Activated T-helper 17 cell treated with anti-CD3 and anti-CD28 coated beads, Interleukin-2, amount 50 U/mL, for 72 hours (primary cell): Measurements from ENCODE around the gene ADAMTS8. TPM values are rescaled to one million over a fixed set of nuclear protein-coding genes. Genes with fewer than 3 reads are reported as not detected.

ENCODE experiments used
- ATAC-seq: fragments of 150-1000 bp; cut with Tn5 transposase; replicated peaks from 2 replicates; pipeline ENCODE4 v1.10.0; 2021; ENCODE audit warnings: mild to moderate bottlenecking, moderate library complexity
- H3K27ac Mint-ChIP-seq: one replicate; pipeline ENCODE4 v1.8.0; 2022; ENCODE audit warnings: mixed read lengths
- H3K27me3 Mint-ChIP-seq: one replicate; pipeline ENCODE4 v1.8.0; 2022; ENCODE audit warnings: mixed read lengths
- H3K36me3 Mint-ChIP-seq: one replicate; pipeline ENCODE4 v1.8.0; 2022; ENCODE audit warnings: low read depth, mild to moderate bottlenecking, mixed read lengths
- H3K4me1 Mint-ChIP-seq: one replicate; pipeline ENCODE4 v1.8.0; 2022; ENCODE audit warnings: mixed read lengths
- H3K4me3 Mint-ChIP-seq: one replicate; pipeline ENCODE4 v1.8.0; 2022; ENCODE audit warnings: mild to moderate bottlenecking, mixed read lengths
- H3K9me3 Mint-ChIP-seq: one replicate; pipeline ENCODE4 v1.8.0; 2022; ENCODE audit warnings: mixed read lengths
- total RNA-seq, 2 donors: library from RNA; stranded (reverse); gene quantifications; one replicate each; pipeline ENCODE4 v1.2.3, GENCODE V29; 2022

ADAMTS8 gene
- total RNA-seq, 2 donors from 2014 or later = not detected

DNA sequence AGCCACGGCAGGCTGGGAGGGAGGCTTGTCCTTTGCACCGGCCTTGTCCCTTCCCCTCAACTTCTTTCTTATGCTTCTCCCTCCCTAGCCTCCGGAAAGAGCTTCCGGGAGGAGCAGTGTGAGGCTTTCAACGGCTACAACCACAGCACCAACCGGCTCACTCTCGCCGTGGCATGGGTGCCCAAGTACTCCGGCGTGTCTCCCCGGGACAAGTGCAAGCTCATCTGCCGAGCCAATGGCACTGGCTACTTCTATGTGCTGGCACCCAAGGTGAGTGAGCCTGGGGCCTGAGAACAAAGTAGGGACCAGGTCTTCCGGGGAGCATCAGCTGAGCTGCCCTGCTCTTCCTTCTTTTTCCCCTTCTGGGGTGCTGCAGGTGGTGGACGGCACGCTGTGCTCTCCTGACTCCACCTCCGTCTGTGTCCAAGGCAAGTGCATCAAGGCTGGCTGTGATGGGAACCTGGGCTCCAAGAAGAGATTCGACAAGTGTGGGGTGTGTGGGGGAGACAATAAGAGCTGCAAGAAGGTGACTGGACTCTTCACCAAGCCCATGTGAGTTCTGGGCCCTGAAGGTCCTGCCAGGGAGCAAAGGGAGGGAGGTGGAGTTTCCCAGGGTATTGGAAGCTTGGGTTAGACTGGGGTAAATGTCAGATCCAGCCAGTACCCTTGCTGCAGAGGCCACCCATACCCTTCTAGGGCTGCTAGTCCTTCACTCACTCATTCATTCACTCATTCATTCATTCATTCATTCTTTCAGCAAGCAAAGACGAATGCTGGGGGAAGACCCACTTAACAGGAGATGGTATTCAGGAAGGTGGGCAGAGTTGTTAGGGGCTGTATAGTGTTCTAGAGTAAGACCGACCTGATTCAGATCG, 42.7 kb upstream of the ADAMTS8 start:
- Mint-ChIP-seq H3K27ac (no peak overlapping the region), H3K27me3 (no peaks in the 10 kb centered on the region), H3K9me3 (no peaks in the 10 kb centered on the region), H3K4me3 (no peak overlapping the region), H3K4me1 (no peaks in the 10 kb centered on the region), H3K36me3 (no peaks in the 10 kb centered on the region)
- no peak for ATAC-seq

DNA sequence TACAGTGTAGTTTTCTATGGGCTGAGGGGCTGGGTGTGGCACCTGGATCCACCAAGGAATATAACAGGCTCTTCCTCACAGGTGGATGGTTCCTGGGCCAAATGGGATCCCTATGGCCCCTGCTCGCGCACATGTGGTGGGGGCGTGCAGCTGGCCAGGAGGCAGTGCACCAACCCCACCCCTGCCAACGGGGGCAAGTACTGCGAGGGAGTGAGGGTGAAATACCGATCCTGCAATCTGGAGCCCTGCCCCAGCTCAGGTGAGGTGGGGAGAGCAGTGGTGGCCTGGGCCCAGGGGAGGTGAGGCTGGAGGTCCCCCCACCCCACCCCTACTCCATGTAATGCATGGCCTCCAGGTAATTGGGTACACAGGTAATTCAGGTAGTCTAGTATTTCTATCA, 40.8 kb upstream of the ADAMTS8 start:
- no peak for ATAC-seq
- Mint-ChIP-seq H3K9me3 (no peaks in the 10 kb centered on the region), H3K27me3 (no peaks in the 10 kb centered on the region), H3K4me3 (no peak overlapping the region), H3K4me1 (no peaks in the 10 kb centered on the region), H3K27ac (no peak overlapping the region), H3K36me3 (no peaks in the 10 kb centered on the region)

DNA sequence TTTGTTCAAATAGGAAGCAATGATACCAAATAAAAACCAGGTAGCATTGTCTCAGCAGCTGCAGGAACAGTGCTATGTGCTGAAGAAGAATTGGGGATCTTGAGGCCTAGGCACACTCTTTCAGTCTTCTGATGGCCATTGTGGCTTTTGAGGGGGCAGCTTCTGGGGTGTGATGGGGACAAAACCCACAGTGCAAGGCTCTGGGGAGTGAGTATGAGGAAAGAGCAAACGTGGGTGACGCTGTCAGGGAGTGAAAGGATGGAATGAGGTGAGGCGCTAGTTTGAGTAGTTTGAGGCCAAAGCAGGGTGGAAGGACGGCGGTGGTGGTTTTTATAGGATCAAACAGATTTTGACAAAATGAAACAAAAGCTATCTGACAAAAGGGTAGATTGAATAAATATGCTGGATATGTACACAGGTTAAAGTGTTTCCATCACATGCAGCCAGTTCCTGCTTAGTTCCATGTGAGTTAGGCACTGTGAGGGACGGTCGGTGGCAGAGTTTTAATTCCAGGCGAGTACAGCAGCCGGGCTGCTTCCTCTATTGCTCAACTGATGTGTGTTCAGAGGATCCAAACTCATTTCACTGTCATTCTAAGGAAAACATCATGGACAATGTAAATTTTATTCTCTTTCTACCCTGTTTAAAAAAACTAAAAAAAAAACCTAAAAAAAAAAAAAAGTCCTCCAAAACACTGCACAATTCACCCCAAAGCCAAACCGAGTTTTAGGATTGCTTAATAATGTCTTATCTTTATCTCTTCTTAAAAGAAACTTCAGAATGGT, 38.9 kb upstream of the ADAMTS8 start:
- no peak overlapping the region for H3K4me3 Mint-ChIP-seq
- H3K27ac Mint-ChIP-seq = no peak overlapping the region
- H3K9me3 Mint-ChIP-seq = no peaks in the 10 kb centered on the region
- no peaks in the 10 kb centered on the region for H3K36me3 Mint-ChIP-seq
- no peaks in the 10 kb centered on the region for H3K4me1 Mint-ChIP-seq
- peaks cover 4% of the 10 kb centered on the region for H3K27me3 Mint-ChIP-seq
- no peak for ATAC-seq

DNA sequence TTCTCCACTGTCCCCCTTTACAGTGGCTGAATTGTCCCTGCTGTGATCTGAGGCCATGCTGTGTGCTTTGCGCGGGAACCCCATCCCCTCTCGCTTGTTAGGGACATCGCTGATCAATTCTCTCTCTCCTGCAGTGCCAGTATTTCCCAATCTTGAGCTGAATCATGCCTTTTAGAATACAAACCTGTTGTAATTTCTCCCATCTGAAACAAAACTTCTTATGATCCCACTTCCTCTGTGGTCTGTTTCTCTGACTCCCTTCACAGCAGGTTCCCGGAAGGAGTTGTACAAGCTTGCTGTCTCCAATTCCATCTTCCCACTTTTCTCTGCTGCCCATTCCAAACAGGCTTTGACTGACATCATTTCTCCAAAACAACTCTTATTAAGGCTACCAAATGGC, 36.9 kb upstream of the ADAMTS8 start:
- Mint-ChIP-seq H3K4me1 (no peaks in the 10 kb centered on the region), H3K36me3 (no peaks in the 10 kb centered on the region), H3K27me3 (peaks cover 7% of the 10 kb centered on the region), H3K9me3 (no peaks in the 10 kb centered on the region), H3K27ac (no peak overlapping the region), H3K4me3 (no peak overlapping the region)
- no peak for ATAC-seq

DNA sequence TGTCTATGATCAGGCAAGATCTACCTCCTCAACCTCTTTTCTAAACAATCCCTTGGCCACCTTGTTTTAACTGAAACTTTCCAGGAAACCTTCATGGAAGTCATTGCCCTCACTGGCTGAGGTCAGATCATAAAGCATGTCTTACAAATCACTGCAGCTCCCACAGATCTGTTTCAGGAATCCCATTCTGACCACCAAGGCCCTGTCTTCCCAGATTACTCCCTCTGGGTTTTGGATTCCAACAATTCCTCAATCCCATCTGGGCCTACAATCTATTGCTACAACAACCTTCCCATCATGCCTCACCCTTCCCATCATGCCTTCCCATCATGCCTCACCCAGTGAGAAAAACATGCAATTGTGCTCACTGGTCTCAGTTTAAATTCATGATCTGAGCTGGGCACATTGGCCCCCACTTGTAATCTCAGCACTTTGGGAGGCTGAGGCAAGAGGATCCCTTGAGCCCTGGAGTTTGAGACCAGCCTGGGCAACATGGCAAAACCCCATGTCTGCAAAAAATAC, 35.9 kb upstream of the ADAMTS8 start:
- no peaks in the 10 kb centered on the region for H3K4me1 Mint-ChIP-seq
- no peak overlapping the region for H3K27ac Mint-ChIP-seq
- no peak overlapping the region for H3K4me3 Mint-ChIP-seq
- H3K36me3 Mint-ChIP-seq = no peaks in the 10 kb centered on the region
- ATAC-seq = no peak
- H3K9me3 Mint-ChIP-seq = no peaks in the 10 kb centered on the region
- H3K27me3 Mint-ChIP-seq = peaks cover 10% of the 10 kb centered on the region

DNA sequence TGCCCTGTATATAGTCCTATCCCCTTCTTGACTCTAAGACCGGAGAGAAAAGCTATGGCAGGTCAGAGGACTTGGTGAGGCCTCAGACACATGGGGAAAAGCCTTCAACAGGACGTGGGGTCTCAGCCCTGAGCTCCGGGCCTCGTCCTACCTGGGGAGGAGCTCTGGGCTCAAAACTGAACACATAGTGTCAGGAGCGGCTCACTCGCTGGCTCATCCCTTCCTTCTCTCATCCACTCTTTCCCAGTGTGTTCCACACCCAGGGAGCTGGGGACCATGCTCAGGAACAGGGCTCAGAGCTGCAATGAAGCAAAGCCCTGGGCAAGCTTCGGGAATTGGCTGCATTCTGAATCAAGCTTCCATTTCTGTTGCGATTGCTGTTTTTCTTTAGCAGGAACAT, 34.5 kb upstream of the ADAMTS8 start:
- H3K4me1 Mint-ChIP-seq = no peaks in the 10 kb centered on the region
- ATAC-seq = no peak
- peaks cover 10% of the 10 kb centered on the region for H3K27me3 Mint-ChIP-seq
- H3K9me3 Mint-ChIP-seq = no peaks in the 10 kb centered on the region
- no peaks in the 10 kb centered on the region for H3K36me3 Mint-ChIP-seq
- no peak overlapping the region for H3K4me3 Mint-ChIP-seq
- no peak overlapping the region for H3K27ac Mint-ChIP-seq

DNA sequence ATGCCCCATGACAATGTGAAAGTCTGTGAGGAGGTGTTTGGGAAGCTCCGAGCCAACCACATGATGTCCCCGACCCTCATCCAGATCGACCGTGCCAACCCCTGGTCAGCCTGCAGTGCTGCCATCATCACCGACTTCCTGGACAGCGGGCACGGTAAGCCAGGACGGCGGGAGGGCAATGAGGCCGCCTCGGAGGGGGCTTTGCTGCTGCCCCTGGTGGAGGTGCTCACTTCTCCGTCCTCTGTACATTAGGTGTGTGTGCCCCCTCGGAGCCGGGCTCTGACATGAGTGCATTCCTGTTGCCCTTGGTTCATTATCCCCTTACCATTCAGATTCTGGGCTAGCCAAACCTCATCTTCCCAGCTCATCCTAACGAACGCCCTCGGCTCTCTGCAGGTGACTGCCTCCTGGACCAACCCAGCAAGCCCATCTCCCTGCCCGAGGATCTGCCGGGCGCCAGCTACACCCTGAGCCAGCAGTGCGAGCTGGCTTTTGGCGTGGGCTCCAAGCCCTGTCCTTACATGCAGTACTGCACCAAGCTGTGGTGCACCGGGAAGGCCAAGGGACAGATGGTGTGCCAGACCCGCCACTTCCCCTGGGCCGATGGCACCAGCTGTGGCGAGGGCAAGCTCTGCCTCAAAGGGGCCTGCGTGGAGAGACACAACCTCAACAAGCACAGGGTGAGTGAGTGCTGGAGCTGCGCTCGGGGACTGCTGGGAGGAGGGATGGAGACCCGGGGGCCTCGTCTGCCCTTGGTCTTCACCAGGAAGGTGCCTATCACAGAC, 33.9 kb upstream of the ADAMTS8 start:
- Mint-ChIP-seq H3K27ac (no peak overlapping the region), H3K4me1 (no peaks in the 10 kb centered on the region), H3K4me3 (no peak overlapping the region), H3K9me3 (no peaks in the 10 kb centered on the region), H3K36me3 (no peaks in the 10 kb centered on the region), H3K27me3 (peaks cover 10% of the 10 kb centered on the region)
- no peak for ATAC-seq

DNA sequence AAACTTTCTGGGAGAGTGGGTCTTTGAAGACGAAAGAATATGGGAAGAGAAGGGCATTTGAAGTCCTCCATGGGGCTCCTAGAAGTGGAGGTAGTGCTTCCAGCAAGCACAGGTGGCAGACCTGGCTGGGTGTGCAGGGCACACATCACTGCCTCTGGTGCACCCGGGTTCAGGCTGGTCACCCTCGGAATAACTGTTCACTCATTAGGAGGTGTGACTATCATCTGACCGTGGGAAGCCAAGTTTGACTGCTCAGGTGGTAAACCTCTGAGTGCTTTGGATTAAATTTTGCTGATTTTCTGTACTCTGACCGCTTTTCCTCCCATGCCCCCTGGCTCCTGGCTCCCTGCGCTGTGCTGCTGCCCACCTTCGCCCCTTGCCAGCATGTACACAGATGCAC, 31.1 kb upstream of the ADAMTS8 start:
- no peaks in the 10 kb centered on the region for H3K36me3 Mint-ChIP-seq
- no peak overlapping the region for H3K4me3 Mint-ChIP-seq
- no peak for ATAC-seq
- no peak overlapping the region for H3K27ac Mint-ChIP-seq
- no peaks in the 10 kb centered on the region for H3K9me3 Mint-ChIP-seq
- H3K27me3 Mint-ChIP-seq = peaks cover 14% of the 10 kb centered on the region
- no peaks in the 10 kb centered on the region for H3K4me1 Mint-ChIP-seq

DNA sequence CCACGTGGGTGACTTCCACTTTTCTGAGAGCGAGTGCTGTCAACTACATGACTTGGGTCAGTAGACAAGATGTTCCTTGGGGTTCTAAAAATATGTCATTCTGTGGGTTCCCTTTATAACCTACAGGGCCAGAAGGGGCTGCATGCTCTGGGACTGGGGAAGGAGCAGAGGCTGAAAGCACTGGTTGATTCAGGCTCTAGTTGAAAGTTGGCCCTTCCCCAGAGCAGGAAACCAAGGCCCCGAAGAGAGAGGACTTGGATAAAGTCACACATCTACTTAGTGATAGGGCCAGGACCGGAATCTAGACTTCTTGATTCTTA, 30.0 kb upstream of the ADAMTS8 start:
- no peaks in the 10 kb centered on the region for H3K4me1 Mint-ChIP-seq
- no peaks in the 10 kb centered on the region for H3K9me3 Mint-ChIP-seq
- peaks cover 17% of the 10 kb centered on the region for H3K27me3 Mint-ChIP-seq
- no peaks in the 10 kb centered on the region for H3K36me3 Mint-ChIP-seq
- ATAC-seq = no peak
- no peak overlapping the region for H3K27ac Mint-ChIP-seq
- H3K4me3 Mint-ChIP-seq = no peak overlapping the region

DNA sequence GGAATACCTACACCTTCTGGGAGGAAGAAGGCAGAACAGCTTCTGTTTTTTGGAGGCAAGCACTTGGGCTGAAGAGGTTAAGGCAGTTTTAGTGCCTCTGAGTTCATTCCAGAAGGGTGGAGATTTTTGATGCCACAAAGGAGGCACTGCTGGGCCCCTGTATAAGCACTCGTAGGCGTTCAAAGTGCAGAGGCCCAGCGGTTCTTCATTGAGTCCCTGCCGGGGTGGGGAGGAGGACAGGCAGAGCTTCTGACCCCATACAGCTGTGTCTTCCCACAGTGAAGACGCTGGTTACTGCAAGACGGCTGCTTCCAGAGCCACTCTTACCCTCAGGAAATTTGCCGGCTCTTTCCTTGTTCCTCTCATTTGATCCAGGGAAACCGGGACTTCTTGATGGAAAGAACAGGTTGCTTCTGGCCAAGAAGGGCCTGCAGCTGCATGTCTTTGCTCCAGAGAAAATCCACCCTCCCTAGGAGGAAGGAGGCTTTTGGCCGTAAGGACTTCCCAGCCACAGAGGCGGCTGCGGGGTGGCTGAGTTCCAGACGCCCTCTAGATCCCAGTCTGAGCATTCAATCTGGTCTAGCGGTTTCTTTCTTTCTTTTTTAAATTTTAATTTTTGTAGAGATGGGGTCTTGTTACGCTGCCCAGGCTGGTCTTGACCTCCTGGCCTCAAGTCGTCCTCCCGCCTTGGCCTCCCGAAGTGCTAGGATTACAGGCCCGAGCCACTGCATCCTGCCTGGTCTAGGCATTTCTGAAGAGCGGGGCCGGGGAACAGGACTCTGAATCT, 29.4 kb upstream of the ADAMTS8 start:
- H3K4me3 Mint-ChIP-seq = no peak overlapping the region
- H3K9me3 Mint-ChIP-seq = no peaks in the 10 kb centered on the region
- no peak for ATAC-seq
- no peaks in the 10 kb centered on the region for H3K36me3 Mint-ChIP-seq
- peaks cover 21% of the 10 kb centered on the region for H3K27me3 Mint-ChIP-seq
- H3K27ac Mint-ChIP-seq = no peak overlapping the region
- H3K4me1 Mint-ChIP-seq = no peaks in the 10 kb centered on the region

DNA sequence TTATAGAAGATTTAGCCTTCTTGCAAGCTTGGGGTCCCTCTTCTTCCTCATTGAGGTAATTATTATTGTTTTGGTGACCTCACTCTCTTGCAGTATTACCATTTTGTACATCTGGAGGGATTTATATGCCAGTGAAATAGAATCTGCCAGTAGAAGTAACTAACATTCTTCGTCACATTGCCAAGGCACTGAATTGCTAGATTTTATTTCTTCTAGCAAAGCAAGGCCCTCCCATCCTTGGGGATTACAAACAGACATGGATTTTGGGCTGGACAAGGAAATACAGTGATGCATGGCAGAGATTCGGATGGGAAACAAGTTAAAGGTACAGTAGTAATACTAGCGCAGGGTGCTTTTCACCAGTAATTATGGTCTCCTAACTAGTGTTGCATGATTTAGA, 27.9 kb upstream of the ADAMTS8 start:
- Mint-ChIP-seq H3K9me3 (no peaks in the 10 kb centered on the region), H3K36me3 (no peaks in the 10 kb centered on the region), H3K27me3 (peaks cover 26% of the 10 kb centered on the region), H3K4me3 (no peak overlapping the region), H3K27ac (no peak overlapping the region), H3K4me1 (no peaks in the 10 kb centered on the region)
- no peak for ATAC-seq

DNA sequence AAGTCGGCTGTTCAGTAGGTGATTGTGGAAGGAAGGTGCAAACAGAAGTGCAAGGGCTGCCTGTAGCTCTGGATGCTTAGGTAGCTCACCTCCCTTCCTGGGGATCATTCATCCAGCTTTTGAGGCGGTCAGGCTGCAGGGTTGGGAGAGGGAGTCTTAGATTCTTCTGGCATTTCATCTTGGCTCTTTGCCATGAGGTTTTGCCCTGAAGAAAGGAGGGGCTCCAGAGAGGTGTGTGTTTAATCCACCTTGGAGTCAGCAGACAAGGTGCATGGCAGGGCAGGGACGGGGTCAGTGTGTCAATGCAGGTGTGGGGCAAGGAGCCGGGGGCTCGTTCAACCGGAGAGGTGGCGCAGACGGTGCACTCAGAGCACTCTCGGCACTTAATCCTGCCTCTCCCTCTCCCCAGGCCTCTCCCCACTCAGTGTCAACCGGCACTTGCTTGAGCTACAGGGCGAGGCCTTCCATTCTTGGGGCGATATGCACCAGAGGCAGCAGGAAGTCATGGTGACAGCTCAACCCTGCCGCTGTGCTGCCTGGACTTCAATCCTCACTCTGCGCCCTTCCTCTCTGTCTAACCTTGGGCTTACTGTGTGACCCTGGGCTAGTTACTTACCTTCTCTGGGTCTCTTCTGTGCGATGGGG, 27.2 kb upstream of the ADAMTS8 start:
- Mint-ChIP-seq H3K27me3 (peaks cover 30% of the 10 kb centered on the region), H3K4me1 (no peaks in the 10 kb centered on the region), H3K4me3 (no peak overlapping the region), H3K27ac (no peak overlapping the region), H3K36me3 (no peaks in the 10 kb centered on the region), H3K9me3 (no peaks in the 10 kb centered on the region)
- ATAC-seq = no peak

DNA sequence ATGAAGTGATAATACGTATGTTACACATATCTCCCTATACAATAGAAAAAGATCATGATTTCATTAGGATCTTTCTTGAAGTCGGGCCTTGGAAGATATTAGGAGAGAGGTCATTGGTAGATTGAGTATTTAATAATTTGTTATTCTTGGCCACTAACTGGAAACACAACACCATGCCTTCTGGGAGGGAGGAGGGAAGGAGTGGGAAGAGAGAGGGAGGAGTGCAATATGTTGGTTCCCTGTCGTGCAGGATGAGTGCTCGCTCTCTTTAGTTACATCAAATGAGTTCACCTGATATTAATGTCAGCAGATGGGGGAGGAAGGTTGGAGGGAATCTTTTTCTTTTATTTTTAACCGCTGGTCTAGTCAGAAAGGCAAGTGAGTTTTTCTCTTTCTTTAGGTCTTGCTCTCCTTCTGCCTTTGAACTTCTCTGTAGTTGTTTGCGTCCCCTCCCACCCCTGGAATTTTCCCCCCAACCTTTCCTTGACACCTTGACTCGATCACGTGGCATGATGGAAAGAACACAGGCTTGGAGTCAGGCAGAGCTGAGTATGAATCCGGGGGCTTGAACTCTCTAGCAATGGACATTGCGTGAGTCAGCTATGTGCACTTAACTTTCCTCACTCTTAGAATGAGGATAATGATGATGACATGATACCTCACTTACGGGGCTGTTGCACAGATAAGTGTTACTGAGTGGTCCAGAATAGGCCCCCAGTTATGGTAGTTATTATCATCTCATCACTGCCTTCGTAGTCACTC, 26.3 kb upstream of the ADAMTS8 start:
- H3K27ac Mint-ChIP-seq = no peak overlapping the region
- peaks cover 32% of the 10 kb centered on the region for H3K27me3 Mint-ChIP-seq
- H3K4me3 Mint-ChIP-seq = no peak overlapping the region
- H3K36me3 Mint-ChIP-seq = no peaks in the 10 kb centered on the region
- no peaks in the 10 kb centered on the region for H3K9me3 Mint-ChIP-seq
- H3K4me1 Mint-ChIP-seq = no peaks in the 10 kb centered on the region
- ATAC-seq = no peak
